NCI-H2227 treated with DMSO at 0.1 percent for 48 hours (cell line): ENCODE results near the gene SCFD2.
"Not testable (repeated sequence)": the region's sequence is repeated elsewhere in the genome, so short reads cannot be mapped to it uniquely, and the experiment has no call there.

Experiments used
- DNase-seq: peaks from one replicate; lab custom pipeline; 2025; lab: John Stamatoyannopoulos, UW

Gene SCFD2

DNA sequence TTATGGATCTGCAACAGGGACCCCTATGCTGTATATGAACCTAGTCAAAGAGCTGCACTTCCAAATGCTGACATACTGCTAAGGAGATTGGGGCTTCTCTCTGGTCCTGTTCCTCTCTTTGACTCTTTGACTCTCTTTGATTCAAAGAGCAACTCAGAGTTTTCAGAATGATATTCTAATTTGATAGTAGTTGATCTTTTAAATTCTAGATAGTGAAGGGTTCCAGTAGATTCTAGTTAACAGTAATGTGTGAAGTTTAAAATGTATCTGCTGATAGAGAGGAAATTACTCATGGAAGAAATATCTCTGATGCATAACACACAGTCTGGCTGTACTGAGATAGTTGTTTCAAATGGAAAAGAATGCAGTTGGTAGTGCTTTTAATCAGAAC, 264.7 kb downstream of the SCFD2 start:
- DNase-seq = no peak

DNA sequence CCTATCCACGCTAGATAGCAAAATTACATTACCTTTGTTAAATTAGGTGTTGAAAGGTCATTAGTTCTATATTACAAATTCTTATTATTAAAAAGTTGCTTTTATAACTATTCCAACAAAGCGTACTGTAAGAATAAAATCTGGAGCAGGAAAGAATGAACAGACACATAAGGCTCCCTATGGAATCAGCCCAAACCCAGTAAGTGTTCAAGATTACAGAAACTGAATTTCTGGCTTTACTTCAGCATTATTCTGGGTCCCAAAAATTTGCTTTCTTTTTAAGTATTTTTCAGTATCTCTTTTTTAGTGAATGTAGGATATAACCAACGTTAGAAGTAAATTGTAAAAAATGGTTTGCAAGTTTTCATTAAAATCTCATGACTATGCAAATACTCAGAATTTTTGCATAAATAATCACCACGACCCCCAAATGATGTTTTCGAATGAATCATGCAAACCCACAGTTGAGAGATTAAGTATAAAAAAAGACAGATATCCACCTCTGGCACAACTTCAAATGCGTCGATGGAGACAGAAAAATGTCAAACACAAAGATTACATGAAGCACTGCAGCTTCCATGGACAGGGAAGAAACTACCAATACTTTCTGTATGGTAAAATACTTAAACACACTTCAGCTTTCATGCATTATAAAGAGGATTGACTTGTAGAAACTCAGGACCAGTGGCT, 265.2 kb downstream of the SCFD2 start:
- no peak for DNase-seq

DNA sequence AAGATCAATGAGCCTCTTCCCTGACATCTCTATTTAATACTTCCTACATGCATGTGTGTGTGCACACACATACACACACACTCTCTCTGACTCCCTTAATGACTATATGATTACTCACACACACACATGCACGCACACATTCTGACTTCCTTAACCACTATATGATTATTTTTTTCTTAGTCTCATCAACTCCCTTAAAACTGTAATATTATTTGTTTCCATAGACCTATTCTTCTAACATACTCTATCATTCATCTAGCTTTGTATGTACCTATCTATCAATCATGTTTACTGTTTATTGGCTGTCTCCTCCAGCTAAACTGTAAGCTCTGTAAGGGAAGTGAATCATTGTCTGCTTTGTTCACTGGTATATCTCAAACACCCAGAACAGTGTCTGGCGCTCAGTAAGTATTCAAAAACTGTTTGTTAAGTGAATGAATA, 267.2 kb downstream of the SCFD2 start:
- DNase-seq = no peak

DNA sequence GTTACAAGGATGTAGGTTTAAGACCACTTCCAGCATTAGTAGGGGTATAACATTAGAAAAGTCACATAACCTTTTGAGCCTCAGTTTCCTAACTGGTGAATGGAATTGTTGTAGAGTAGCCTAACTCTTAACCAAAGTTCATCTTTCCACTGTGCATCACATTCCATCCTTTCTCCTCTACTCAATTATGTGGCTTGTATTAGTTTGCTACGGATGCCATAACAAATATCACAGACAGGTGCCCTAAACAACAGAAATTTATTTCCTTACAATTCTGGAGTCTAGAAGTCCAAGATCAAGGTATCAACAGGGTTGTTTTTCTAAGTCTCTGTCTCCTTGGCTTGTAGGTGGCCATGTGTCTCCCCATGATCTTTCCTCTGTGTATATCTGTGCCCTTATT, 271.8 kb downstream of the SCFD2 start:
- DNase-seq = no peak

GRCh38 chr4:53089936-53090729, 275.7 kb downstream of the SCFD2 start:
- DNase-seq = no peak

DNA sequence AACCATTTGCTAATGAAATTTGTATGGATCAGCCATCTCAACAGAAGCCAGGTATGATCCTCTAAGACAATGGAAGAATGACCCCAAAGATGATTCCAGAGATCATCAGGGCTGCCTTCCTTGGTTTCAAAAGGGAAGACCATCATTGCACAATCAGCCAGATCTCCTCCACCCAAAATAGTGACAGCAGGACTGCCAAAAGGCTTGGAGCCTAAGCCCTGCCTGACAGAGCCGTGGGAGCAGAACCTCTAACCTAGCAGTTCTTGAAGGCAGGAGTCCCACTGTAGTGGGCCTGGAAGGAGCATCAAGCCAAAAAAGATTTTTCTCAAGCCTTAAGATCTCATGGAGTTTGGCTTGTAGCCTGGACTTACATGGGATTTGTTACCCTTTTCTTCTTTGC, 277.7 kb downstream of the SCFD2 start:
- no peak for DNase-seq

DNA sequence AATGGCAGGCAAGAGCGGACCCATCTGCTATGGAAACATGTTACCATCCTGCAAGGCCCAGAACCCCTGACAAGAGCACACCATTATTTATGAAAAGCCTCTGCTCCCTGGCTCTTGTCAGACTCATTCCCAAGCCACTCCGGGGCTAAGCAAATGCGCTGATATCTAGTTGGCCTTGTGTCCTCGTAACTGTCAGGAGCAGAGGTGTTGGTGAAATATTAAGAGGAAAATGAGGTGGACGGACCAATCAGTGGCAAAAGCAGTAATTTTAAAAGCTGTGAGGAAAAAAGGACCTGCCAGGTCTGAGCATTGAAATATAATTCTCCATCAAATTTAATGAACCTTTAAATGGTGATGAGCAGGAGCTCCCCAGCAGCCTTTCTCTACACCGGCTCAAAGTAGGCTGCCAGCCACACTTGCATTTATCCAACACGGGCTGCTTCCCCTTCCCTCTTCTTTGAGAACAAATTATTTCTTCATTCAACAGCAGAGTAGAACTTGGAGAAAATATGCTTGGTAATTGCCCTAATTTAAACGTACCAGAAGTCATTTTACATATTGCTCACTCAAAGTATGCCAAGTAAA, 289.4 kb downstream of the SCFD2 start:
- no peak for DNase-seq

- DNase-seq = no peak
Observed at GRCh38 chr4:53075162-53075785, 290.6 kb downstream of the SCFD2 start.

DNA sequence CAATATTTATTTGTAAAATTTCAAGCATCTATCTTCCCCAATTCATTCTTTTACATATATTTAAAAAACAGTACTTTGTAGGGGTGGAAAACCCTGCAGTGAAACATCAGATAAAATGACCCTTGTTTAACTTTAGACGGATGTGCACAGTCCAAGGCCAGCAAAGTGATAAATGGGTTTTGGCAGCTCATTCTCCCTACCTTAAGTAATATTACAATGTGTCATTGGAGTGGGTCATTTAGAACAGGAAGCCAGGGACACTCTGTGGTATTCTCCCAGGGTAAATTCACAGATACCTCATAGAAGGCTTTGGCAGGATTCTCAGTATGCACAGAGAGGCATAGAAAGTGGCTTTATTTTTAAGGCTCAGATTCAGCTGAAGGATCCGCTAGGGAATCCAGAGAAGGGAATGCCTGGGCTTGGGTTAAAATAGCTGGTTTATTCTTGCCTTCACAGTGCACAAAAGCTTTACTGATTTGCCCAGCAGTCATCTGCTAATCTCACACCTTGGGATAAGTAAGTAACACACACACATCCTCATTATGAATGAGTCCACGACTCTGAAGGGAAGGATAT, 297.0 kb downstream of the SCFD2 start:
- no peak for DNase-seq

GRCh38 chr4:53067125-53067802, 298.6 kb downstream of the SCFD2 start:
- no peak for DNase-seq

- no peak for DNase-seq
Observed at GRCh38 chr4:53066155-53066554, 299.7 kb downstream of the SCFD2 start.

GRCh38 chr4:53064609-53065008, 301.3 kb downstream of the SCFD2 start:
- no peak for DNase-seq

DNA sequence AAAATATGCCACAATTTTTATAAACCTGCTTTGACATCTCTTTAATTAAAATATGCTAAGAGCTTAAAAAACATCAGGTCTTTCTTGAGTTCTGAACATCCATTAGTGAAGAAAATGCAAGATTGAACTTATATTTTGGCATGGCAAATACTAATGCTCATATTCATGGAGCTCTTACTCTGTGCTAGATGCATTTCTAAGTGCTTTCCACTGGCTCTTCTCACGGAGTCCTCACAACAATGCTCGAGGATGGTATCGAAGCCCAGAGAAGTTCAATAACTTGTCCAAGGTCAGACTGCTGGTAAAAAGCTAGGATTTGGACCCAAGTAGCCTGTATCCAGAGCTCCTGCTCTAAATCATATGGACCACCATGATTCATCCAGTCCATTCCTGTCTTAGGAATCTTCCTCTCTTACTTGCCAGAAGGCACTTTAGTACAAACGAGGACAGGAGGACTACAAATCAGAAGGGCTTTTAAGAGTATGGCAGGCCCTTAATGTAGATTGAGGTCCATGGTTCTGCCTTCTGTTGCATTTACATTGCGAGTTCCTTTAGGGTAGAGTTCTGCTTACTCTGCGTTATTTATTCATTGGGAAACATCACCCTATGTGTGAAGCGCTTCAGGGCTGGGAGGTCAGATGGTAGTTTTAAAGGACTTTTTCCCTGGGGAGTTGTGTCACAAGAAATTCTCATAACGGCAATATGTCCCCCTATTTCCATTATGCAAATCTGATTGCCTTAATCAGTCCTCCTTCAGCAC, 304.6 kb downstream of the SCFD2 start:
- no peak for DNase-seq

DNA sequence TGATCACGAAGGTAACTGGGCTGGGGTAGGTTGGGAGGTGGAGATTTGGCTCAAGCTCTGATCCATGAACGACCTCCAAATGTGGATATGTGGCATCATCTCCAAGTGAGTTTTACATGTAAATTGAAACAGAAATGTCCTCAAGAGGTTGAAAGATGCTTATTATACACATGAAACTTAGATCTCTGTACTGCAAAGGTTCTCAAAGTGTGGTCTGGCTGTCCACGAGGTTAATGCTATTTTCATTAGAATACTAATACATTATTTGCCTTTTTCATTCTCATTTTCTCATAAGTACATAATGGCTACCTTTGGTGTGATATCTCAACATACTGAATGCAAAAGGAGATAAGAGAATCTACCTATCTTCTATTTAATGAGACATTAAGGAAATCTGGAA, 305.6 kb downstream of the SCFD2 start:
- DNase-seq = no peak

DNA sequence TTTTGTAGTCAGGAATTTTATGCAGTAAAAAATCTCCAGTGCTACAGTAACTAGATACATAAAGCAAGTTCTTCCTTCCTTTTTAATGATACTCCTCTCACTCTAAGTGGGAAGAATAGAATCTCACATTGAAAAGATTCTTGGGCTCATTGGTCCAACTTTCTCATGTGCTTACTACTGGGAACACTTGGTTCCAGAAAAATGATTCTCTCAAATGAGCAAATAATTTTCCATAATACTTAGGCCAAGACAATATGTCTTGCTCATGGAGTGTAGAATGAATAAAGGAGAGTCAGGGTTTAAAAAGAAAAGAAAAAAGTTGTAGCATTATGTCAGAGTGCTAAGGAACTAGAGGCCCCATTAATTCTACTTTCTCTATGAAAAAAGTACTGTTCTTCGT, 306.0 kb downstream of the SCFD2 start:
- DNase-seq = no peak

DNA sequence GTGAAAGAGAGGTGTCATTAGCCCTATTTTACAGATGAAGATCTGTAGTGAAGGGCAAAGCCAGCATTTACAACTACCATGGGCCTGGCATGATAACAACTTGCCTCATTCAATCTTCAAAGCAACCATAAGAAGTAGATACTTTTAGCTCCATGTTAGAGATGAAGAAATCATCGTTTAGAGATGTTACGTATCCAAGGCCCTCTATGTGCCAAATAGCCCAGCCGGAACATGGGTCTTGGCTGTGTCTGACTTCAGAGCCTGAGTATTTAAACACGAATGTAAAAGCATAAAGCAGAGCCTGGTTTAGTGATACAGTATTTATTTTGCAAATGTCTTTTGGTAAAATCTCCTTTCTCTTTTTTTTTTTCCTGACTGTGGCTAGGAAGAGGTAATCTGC, 306.6 kb downstream of the SCFD2 start:
- DNase-seq = no peak

DNA sequence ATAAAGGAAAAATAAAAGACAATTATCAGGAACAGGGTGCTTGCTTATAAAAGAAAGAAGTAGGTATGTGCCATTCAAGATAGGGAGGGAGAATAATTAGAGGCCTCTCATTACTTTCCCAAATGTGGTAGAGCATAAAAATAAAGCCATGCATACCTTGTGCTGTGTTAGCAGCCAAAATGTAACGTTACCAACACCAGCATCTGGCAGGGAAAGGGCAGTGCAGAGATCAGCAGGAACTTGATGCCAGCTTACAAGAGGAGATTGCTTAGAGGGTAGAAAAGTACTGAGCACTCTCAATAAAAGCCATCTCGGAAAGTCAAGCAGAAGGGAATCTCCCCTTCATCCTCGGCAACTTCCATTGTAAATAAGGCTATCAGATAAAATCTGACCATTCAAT, 308.2 kb downstream of the SCFD2 start:
- DNase-seq = no peak

DNA sequence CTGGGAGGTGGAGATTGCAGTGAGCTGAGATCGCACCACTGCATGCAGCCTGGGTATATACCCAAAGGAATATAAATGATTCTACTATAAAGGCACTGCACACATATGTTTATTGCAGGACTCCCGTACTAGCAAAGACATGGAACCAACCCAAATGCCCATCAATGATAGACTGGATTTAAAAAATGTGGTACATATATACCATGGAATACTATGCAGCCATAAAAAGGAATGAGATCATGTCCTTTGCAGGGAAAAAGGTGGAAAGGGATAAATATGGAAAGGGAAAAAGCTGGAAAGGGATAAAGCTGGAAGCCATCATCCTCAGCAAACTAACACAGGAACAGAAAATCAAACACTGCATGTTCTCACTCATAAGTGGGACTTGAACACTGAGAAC, 308.8 kb downstream of the SCFD2 start:
- DNase-seq = not testable (repeated sequence)

GRCh38 chr4:53055716-53056403, 310.0 kb downstream of the SCFD2 start:
- DNase-seq = no peak

DNA sequence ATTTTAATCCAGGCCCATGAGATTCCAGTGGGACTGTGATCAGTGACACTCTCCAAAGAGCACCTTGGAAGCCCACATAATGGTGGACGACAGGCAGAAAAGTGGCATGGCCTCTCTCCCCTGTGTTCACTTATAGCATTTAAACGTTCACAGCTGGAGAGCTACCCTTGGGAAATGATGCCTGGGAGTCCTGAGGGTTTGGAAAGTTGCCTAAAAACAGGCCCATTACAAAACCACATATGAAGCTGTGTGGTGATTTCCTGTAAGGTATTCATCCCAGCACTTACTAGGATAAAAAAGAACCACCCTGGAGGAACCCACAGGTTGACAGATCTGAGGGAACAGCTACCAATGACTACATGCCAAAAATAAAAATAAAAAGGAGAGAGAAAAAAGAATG, 310.6 kb downstream of the SCFD2 start:
- no peak for DNase-seq

GRCh38 chr4:53050361-53050774, 315.5 kb downstream of the SCFD2 start:
- no peak for DNase-seq
